Nephron progenitor cell (in vitro differentiated cells): ENCODE results near the gene KCNH1.

ENCODE experiments used
- DNase-seq: peaks from one replicate; pipeline ENCODE4 v3.0.0; 2021
- H3K27ac Mint-ChIP-seq: 2 replicates; pipeline ENCODE4 v1.8.0; 2021; ENCODE audit warnings: mild to moderate bottlenecking, moderate library complexity, mixed read lengths
- H3K27me3 Mint-ChIP-seq: 2 replicates; pipeline ENCODE4 v1.8.0; 2021; ENCODE audit warnings: mild to moderate bottlenecking, low read depth, mixed read lengths; ENCODE audit not compliant: poor library complexity
- H3K36me3 Mint-ChIP-seq: 2 replicates; pipeline ENCODE4 v1.8.0; 2021; ENCODE audit warnings: low read depth, mixed read lengths
- H3K4me1 Mint-ChIP-seq: 2 replicates; pipeline ENCODE4 v1.8.0; 2021; ENCODE audit warnings: mixed read lengths
- H3K4me3 Mint-ChIP-seq: 2 replicates; pipeline ENCODE4 v1.8.0; 2021; ENCODE audit warnings: mild to moderate bottlenecking, moderate library complexity, mixed read lengths
- H3K9me3 Mint-ChIP-seq: 2 replicates; pipeline ENCODE4 v1.8.0; 2021; ENCODE audit warnings: mild to moderate bottlenecking, moderate library complexity, mixed read lengths
- CTCF ChIP-seq: fragments of 200-600 bp; sonication (generic); IDR thresholded peaks from 2 replicates; pipeline ENCODE4 v1.5.0; 2021; ENCODE audit warnings: antibody characterized with exemption

KCNH1 gene

GRCh38 chr1:210739627-210740026 is 394.3 kb downstream of the KCNH1 start:
- Mint-ChIP-seq H3K9me3 (no peaks in the 10 kb centered on the region), H3K4me1 (no peaks in the 10 kb centered on the region), H3K36me3 (no peaks in the 10 kb centered on the region), H3K27me3 (peaks cover 12% of the 10 kb centered on the region), H3K27ac (no peak overlapping the region), H3K4me3 (no peak overlapping the region)
- DNase-seq = peak; percentile 9
- TF ChIP-seq CTCF = no peak

GRCh38 chr1:210738256-210738655 is 395.7 kb downstream of the KCNH1 start:
- Mint-ChIP-seq H3K27me3 (peaks cover 12% of the 10 kb centered on the region), H3K4me3 (no peak overlapping the region), H3K4me1 (no peaks in the 10 kb centered on the region), H3K9me3 (no peaks in the 10 kb centered on the region), H3K27ac (no peak overlapping the region), H3K36me3 (no peaks in the 10 kb centered on the region)
- DNase-seq = no peak
- TF ChIP-seq CTCF = no peak

- no peak overlapping the region for H3K4me3 Mint-ChIP-seq
Observed at GRCh38 chr1:210736713-210737112, 397.2 kb downstream of the KCNH1 start.

GRCh38 chr1:210731597-210731996 is 402.4 kb downstream of the KCNH1 start:
- no peak overlapping the region for H3K4me3 Mint-ChIP-seq
- no peaks in the 10 kb centered on the region for H3K9me3 Mint-ChIP-seq
- H3K36me3 Mint-ChIP-seq = no peaks in the 10 kb centered on the region
- H3K4me1 Mint-ChIP-seq = no peaks in the 10 kb centered on the region
- H3K27me3 Mint-ChIP-seq = peaks cover 7% of the 10 kb centered on the region
- DNase-seq = no peak
- no peak overlapping the region for H3K27ac Mint-ChIP-seq
- TF ChIP-seq CTCF = no peak

More at GRCh38 chr1:210736713-210737112, 397.2 kb downstream of the KCNH1 start:
- no peak for TF ChIP-seq CTCF
- H3K27ac Mint-ChIP-seq = no peak overlapping the region
- peaks cover 15% of the 10 kb centered on the region for H3K27me3 Mint-ChIP-seq
- no peaks in the 10 kb centered on the region for H3K4me1 Mint-ChIP-seq
- H3K9me3 Mint-ChIP-seq = no peaks in the 10 kb centered on the region
- no peak for DNase-seq
- H3K36me3 Mint-ChIP-seq = no peaks in the 10 kb centered on the region

GRCh38 chr1:210731193-210731592 is 402.8 kb downstream of the KCNH1 start:
- no peaks in the 10 kb centered on the region for H3K4me1 Mint-ChIP-seq
- no peak for TF ChIP-seq CTCF
- no peaks in the 10 kb centered on the region for H3K36me3 Mint-ChIP-seq

GRCh38 chr1:210730023-210730422 is 403.9 kb downstream of the KCNH1 start:
- H3K4me3 Mint-ChIP-seq = no peak overlapping the region
- H3K36me3 Mint-ChIP-seq = no peaks in the 10 kb centered on the region
- peaks cover 11% of the 10 kb centered on the region for H3K27me3 Mint-ChIP-seq
- no peak for TF ChIP-seq CTCF
- no peak overlapping the region for H3K27ac Mint-ChIP-seq
- no peak for DNase-seq
- H3K9me3 Mint-ChIP-seq = no peaks in the 10 kb centered on the region
- no peaks in the 10 kb centered on the region for H3K4me1 Mint-ChIP-seq

More at GRCh38 chr1:210731193-210731592, 402.8 kb downstream of the KCNH1 start:
- Mint-ChIP-seq H3K4me3 (no peak overlapping the region), H3K9me3 (no peaks in the 10 kb centered on the region), H3K27me3 (peaks cover 9% of the 10 kb centered on the region), H3K27ac (no peak overlapping the region)
- DNase-seq = no peak
